HepG2 (cell line): ENCODE results near the gene SMIM24. TPM values are rescaled to one million over a fixed set of nuclear protein-coding genes. Genes with fewer than 3 reads are reported as not detected.

Experiments
- AKAP8 ChIP-seq: sonication (generic); formaldehyde crosslinking; IDR thresholded peaks from 2 replicates; pipeline ENCODE4 v1.5.1; 2020; ENCODE audit warnings: mild to moderate bottlenecking, missing genetic modification reagents
- FOXA3 ChIP-seq: IDR thresholded peaks from 2 replicates; pipeline ENCODE4 v1.6.1; 2016; ENCODE audit warnings: missing genetic modification reagents, missing compliant biosample characterization
- GABPB1 ChIP-seq: IDR thresholded peaks from 2 replicates; pipeline ENCODE4 v1.6.1; 2016; ENCODE audit warnings: mild to moderate bottlenecking, missing genetic modification reagents, moderate library complexity, missing compliant biosample characterization
- RAD51 ChIP-seq: fragments of 450-650 bp; IDR thresholded peaks from 2 replicates; pipeline ENCODE4 v1.6.1; 2016; ENCODE audit warnings: borderline replicate concordance
- SAP130 ChIP-seq: IDR thresholded peaks from 2 replicates; pipeline ENCODE4 v1.6.1; 2016; ENCODE audit warnings: low read depth
- SMARCC2 ChIP-seq: fragments of 450-650 bp; IDR thresholded peaks from 2 replicates; pipeline ENCODE4 v1.6.1; 2017; ENCODE audit warnings: antibody characterized with exemption, mild to moderate bottlenecking
- SP2 ChIP-seq: sonication (generic); formaldehyde crosslinking; IDR thresholded peaks from 2 replicates; pipeline ENCODE4 v1.5.1; 2020; ENCODE audit warnings: mild to moderate bottlenecking, missing genetic modification reagents
- SP4 ChIP-seq: sonication (generic); formaldehyde crosslinking; IDR thresholded peaks from 2 replicates; pipeline ENCODE4 v1.8.1; 2023; ENCODE audit warnings: mild to moderate bottlenecking, missing genetic modification reagents
- TOE1 ChIP-seq: sonication (generic); formaldehyde crosslinking; IDR thresholded peaks from 2 replicates; pipeline ENCODE4 v1.4.0; 2020; ENCODE audit warnings: mild to moderate bottlenecking, missing genetic modification reagents
- XBP1 ChIP-seq: sonication (generic); formaldehyde crosslinking; IDR thresholded peaks from 2 replicates; pipeline ENCODE4 v1.5.0; 2020; ENCODE audit warnings: missing genetic modification reagents
- ZNF101 ChIP-seq: sonication (generic); formaldehyde crosslinking; IDR thresholded peaks from 2 replicates; pipeline ENCODE4 v1.4.0; 2020; ENCODE audit warnings: mild to moderate bottlenecking, low read depth, missing genetic modification reagents, borderline replicate concordance
- ZNF136 ChIP-seq: sonication (generic); formaldehyde crosslinking; IDR thresholded peaks from 2 replicates; pipeline ENCODE4 v1.8.1; 2022; ENCODE audit warnings: low read depth, mild to moderate bottlenecking, moderate library complexity, missing genetic modification reagents
- ZNF543 ChIP-seq: sonication (generic); formaldehyde crosslinking; IDR thresholded peaks from 2 replicates; pipeline ENCODE4 v1.4.0; 2020; ENCODE audit warnings: mild to moderate bottlenecking, missing genetic modification reagents
- ZNF556 ChIP-seq: sonication (generic); formaldehyde crosslinking; IDR thresholded peaks from 2 replicates; pipeline ENCODE4 v1.4.0; 2020; ENCODE audit warnings: mild to moderate bottlenecking, missing genetic modification reagents, borderline replicate concordance
- polyA plus RNA-seq, 8 experiments: library from polyadenylated mRNA; depleted of rRNA in 3 of 8; stranded (reverse) in 7 of 8; unstranded in 1 of 8; fragments of >200 nt; fragmentation: Illumina TruSeq in 4 of 8; extraction: Trizol in 4 of 8; gene quantifications; 2 replicates each; pipeline versions ENCODE4 v1.2.1 to v1.2.3, GENCODE V29; 2011 to 2016; ENCODE audit warnings: low read depth in 4 of 8, missing spikeins in 1 of 8, mixed read lengths in 1 of 8; ENCODE audit not compliant: insufficient read depth in 1 of 8
- total RNA-seq, 5 experiments: library from RNA; depleted of rRNA; stranded (reverse); fragments of >200 nt; fragmentation: Illumina TruSeq; extraction: Trizol; gene quantifications; 2 replicates each; pipeline ENCODE4 v1.2.3, GENCODE V29; 2016; ENCODE audit warnings: low read depth in 1 of 5
- TF ChIP-seq, protein P1 (sequence below): sonication (generic); formaldehyde crosslinking; IDR thresholded peaks from 2 replicates; pipeline ENCODE4 v1.8.1; 2023; ENCODE audit warnings: mild to moderate bottlenecking, inconsistent platforms, moderate library complexity, missing genetic modification reagents, borderline replicate concordance
- TF ChIP-seq, protein P2 (sequence below): sonication (generic); formaldehyde crosslinking; IDR thresholded peaks from 2 replicates; pipeline ENCODE4 v1.9.0; 2022; ENCODE audit warnings: missing genetic modification reagents, mild to moderate bottlenecking, borderline replicate concordance
- TF ChIP-seq, protein P3 (sequence below): sonication (generic); formaldehyde crosslinking; IDR thresholded peaks from 2 replicates; pipeline ENCODE4 v1.5.0; 2020; ENCODE audit warnings: missing genetic modification reagents
- TF ChIP-seq, protein P4 (sequence below): sonication (generic); formaldehyde crosslinking; IDR thresholded peaks from 2 replicates; pipeline ENCODE4 v1.4.0; 2020; ENCODE audit warnings: missing genetic modification reagents
- TF ChIP-seq, protein P5 (sequence below): sonication (generic); formaldehyde crosslinking; IDR thresholded peaks from 2 replicates; pipeline ENCODE4 v1.8.0; 2022; ENCODE audit warnings: missing genetic modification reagents, low read depth, mild to moderate bottlenecking, borderline replicate concordance
- TF ChIP-seq, protein P6 (sequence below): sonication (generic); formaldehyde crosslinking; IDR thresholded peaks from 2 replicates; pipeline ENCODE4 v1.4.0; 2020; ENCODE audit warnings: missing genetic modification reagents

The SMIM24 gene
- total and polyA plus RNA-seq, 2 of the 13 experiments (the other 11 are each of a cell fraction or from before 2014, with no cell fraction given): 11.2 to 70.6 TPM

DNA sequence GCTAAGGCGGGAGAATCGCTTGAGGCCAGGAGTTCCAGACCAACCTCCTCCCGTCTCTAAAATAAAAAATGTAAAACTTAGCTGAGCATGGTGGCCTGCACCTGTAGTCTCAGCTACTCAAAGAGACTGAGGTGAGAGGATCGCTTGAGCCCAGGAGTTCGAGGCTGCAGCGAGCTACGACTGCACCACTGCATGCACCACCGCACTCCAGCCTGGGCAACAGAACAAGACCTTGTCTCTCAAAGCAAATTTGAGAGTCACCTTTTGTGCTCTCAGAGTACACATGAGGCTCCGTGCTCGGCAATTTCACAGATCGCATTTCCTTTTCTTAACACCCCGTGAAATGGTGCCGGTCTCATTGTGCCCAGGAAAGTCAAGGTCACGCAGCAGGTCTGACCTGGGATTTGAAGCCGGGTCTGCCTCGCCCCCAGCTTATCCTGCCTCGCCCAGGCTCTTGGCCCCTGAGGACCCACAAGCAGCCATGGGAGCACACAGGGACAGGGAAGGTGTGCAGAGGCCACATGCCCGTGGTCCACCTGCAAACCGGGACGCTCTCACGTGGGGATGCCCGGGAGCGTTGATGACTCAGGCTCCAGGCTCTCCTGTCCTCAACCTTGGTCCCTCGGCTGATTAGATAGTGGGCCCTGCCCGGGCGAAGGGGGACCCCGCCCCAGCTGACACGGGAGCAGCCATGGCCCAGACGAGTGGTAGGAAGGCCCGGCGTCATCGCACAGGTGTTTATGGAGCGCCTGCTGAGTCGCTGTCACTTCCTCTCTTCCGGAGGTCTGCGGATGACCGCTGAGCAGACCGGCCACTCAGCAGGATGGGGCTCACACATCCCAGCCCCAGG, 1.1 kb upstream of the SMIM24 start (continued):
- TF ChIP-seq SP4 (CRISPR knock-in tag): no peak; the same call in 1 of the 2 replicates
- TF ChIP-seq, protein P1, sequence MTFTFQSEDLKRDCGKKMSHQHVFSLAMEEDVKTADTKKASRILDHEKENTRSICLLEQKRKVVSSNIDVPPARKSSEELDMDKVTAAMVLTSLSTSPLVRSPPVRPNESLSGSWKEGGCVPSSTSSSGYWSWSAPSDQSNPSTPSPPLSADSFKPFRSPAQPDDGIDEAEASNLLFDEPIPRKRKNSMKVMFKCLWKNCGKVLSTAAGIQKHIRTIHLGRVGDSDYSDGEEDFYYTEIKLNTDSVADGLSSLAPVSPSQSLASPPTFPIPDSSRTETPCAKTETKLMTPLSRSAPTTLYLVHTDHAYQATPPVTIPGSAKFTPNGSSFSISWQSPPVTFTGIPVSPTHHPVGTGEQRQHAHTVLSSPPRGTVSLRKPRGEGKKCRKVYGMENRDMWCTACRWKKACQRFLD (CRISPR knock-in tag): peak; percentile 82; the same call in 1 of the 2 replicates
- peak; percentile 62 for TF ChIP-seq GABPB1 (CRISPR knock-in tag)
- TF ChIP-seq, protein P2, sequence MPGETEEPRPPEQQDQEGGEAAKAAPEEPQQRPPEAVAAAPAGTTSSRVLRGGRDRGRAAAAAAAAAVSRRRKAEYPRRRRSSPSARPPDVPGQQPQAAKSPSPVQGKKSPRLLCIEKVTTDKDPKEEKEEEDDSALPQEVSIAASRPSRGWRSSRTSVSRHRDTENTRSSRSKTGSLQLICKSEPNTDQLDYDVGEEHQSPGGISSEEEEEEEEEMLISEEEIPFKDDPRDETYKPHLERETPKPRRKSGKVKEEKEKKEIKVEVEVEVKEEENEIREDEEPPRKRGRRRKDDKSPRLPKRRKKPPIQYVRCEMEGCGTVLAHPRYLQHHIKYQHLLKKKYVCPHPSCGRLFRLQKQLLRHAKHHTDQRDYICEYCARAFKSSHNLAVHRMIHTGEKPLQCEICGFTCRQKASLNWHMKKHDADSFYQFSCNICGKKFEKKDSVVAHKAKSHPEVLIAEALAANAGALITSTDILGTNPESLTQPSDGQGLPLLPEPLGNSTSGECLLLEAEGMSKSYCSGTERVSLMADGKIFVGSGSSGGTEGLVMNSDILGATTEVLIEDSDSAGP: peak; percentile 53; the same call in 1 of the 2 replicates
- TF ChIP-seq TOE1: no peak
- 0 out of 2 replicates have a peak, but pooled peaks have one; percentile 10 for TF ChIP-seq FOXA3 (CRISPR knock-in tag)
- TF ChIP-seq, protein P3, sequence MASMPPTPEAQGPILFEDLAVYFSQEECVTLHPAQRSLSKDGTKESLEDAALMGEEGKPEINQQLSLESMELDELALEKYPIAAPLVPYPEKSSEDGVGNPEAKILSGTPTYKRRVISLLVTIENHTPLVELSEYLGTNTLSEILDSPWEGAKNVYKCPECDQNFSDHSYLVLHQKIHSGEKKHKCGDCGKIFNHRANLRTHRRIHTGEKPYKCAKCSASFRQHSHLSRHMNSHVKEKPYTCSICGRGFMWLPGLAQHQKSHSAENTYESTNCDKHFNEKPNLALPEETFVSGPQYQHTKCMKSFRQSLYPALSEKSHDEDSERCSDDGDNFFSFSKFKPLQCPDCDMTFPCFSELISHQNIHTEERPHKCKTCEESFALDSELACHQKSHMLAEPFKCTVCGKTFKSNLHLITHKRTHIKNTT: no peak
- no peak for TF ChIP-seq SMARCC2
- 0 out of 2 replicates have a peak, but pooled peaks have one; percentile 28 for TF ChIP-seq ZNF136 (CRISPR knock-in tag)
- no peak for TF ChIP-seq RAD51
- TF ChIP-seq SP2 (CRISPR knock-in tag): 0 out of 2 replicates have a peak, but pooled peaks have one; percentile 34
- TF ChIP-seq ZNF543 (CRISPR knock-in tag): peak; percentile 78; the same call in 1 of the 2 replicates
- TF ChIP-seq, protein P4, sequence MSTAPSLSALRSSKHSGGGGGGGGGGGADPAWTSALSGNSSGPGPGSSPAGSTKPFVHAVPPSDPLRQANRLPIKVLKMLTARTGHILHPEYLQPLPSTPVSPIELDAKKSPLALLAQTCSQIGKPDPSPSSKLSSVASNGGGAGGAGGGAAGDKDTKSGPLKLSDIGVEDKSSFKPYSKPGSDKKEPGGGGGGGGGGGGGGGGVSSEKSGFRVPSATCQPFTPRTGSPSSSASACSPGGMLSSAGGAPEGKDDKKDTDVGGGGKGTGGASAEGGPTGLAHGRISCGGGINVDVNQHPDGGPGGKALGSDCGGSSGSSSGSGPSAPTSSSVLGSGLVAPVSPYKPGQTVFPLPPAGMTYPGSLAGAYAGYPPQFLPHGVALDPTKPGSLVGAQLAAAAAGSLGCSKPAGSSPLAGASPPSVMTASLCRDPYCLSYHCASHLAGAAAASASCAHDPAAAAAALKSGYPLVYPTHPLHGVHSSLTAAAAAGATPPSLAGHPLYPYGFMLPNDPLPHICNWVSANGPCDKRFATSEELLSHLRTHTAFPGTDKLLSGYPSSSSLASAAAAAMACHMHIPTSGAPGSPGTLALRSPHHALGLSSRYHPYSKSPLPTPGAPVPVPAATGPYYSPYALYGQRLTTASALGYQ (CRISPR knock-in tag): no peak
- TF ChIP-seq, protein P5, sequence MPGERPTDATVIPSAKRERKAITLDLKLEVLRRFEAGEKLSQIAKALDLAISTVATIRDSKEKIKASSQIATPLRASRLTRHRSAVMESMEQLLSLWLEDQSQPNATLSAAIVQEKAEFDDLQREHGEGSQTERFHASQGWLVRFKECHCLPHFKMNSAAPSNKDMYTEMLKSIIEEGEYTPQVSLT (CRISPR knock-in tag): no peak
- TF ChIP-seq ZNF101 (CRISPR knock-in tag): no peak
- peak; percentile 51; the same call in 1 of the 2 replicates for TF ChIP-seq AKAP8 (CRISPR knock-in tag)
- TF ChIP-seq, protein P6, sequence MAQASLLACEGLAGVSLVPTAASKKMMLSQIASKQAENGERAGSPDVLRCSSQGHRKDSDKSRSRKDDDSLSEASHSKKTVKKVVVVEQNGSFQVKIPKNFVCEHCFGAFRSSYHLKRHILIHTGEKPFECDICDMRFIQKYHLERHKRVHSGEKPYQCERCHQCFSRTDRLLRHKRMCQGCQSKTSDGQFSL (CRISPR knock-in tag): no peak
- no peak for TF ChIP-seq XBP1 (CRISPR knock-in tag)
- TF ChIP-seq ZNF556: no peak
- TF ChIP-seq SAP130: peak; percentile 66
